ENCODE results near the gene PRDM2.
"Not testable (repeated sequence)": the region's sequence is repeated elsewhere in the genome, so short reads cannot be mapped to it uniquely, and the experiment has no call there.

The PRDM2 gene

GRCh38 chr1:13699510-13699909, 478 bp upstream of the PRDM2 start:
- no peak for DNase-seq (ENCODE audit: low read depth)

DNA sequence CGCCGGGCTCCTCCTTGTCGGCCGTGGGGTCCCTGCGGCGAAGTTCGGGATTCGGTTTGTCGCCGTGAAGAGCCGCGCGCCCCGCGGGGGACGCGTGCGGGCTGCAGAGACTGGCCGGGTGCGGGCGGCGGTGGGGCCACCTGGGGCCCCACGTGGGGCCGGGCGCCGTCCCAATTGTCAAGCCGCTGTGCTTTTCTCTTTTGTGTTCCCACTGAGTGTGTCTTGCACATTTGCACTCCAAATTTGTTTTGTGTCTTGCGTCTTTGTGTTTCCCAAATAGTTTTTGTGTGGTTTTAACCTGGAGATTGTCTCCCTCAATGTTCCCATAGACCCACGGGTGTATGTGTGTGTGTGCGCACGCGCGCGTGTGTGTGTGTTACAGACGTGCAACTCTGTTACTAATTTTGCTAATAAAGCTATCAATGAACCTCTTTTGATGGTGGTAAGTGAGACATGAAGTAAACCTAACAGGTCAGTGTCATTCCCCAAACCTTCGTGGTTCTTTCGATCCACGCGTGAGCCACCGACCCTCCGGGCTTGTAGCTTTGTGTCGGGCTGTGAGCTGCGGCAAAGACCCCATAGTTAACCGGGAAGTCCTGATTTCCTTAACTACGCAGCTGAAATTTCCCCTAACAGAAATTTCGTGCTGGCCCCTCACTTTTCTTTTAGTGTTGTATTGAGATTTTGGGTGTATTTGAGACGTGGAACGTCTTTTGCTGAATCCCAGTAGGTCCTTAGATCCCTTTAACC, 708 bp downstream of the PRDM2 start:
- peak; percentile 10 for DNase-seq (ENCODE audit: low read depth)

DNA sequence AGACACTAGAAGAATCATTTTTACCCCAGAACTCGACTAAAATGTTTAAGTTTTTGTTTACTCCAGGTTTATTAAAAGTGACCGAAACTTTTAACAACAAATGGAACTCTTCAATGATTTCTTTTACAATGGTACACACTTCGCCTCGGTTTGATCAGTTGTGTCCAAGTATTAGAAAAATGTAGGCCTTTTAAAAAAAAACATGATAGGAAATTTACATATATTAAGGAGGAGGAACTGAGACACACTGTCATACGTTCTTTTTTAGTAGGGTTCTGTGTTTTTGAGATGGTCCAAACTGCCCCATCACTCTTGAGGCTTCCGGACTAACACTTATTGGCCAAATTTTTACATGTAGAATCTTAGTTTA, 1.3 kb downstream of the PRDM2 start:
- no peak for DNase-seq (ENCODE audit: low read depth)

DNA sequence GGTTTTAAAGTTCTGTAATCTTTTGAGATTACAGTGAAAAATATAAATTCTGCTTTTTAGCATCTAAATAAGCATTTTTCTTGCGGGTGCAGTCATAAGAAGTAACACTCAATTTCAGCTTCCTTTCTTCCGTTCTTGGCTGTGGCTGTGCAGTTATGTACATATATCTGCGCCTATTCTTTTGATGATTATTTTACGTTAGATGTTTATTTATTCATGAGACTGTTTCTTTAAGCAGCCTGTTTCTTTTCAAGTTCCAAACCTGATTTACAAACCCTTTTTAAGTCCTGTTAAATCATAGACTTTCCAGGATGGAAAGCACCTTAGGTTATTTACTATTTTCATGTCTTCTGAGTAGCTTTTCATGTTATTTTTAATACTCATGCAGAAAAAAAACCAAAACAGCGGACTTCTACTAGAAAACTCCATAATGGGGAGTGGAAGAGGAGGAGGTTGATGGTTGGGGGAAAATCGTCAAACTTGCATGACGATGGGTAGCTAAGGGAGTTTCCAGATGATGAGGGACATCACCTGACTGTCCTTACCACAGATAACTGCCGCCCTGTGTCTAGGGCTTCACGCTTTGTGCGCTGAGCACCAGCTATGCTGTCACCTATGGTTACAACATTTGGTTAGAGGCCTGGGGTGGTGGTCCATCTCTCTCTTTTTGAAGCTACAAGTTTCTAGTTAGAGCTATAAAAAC, 2.6 kb downstream of the PRDM2 start:
- DNase-seq (ENCODE audit: low read depth), result peak; percentile 13

DNA sequence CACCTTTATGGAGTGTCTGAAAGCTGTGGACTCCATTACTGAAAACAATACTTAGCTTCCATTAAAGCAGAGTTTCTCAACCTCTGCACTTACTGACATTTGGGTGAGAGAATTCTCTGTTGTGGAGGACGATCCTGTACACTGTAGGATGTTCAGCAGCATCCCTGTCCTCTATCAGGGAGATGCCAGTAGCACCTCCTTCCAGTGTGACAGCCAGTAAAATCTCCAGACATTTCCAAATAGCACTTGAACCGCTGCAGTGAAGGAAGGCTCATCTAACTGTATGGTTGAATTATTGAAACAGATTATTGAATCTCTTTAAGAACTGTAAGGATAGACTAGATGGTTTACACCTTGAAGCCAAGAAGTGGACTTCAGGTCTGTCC, 3.1 kb downstream of the PRDM2 start:
- DNase-seq (ENCODE audit: low read depth), result no peak

DNA sequence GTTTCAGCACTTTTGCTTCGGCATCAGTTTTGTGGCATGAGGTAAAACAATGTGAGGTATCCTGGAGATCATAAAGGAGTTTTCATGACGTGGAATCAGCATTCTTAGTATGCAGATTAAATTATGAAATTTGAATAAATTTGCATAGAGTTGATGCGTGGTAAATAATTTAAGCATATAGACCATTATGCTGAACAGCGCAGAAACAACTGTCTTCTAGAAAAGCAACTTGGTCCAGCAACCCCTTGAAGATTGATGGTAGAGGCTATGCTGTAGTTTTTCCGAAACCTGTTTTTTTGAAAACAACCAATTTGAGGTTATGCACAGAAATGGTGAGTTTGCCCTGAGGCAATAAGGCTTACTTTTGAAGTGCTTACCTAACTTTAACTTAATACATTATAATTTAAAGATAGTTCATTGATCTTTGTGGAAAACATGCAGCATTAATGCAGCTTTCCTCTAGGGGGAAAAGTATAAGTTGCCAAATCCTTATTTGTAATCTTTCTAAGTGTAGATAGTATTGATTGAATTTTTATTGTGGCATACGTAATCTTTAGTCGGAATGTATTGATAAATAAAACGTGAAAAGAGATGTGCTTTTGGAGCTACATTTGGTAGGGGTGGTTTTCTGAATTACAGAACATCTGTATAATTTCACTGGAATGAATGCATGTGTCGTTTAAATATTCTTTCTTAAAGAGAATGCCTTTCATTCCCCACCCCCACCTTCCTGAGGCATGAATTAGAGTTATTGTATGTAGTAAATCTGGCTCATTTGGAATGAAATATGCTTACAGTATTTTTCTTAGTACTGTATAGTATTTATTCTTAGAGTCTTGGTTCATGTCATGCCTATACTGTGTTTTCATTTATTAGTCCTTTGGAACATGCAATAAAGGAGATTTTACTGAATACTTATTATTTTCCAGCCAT, 3.8 kb downstream of the PRDM2 start:
- no peak for DNase-seq (ENCODE audit: low read depth)

GRCh38 chr1:13706046-13706445, 6.1 kb downstream of the PRDM2 start:
- no peak for DNase-seq (ENCODE audit: low read depth)

- DNase-seq (ENCODE audit: low read depth), result no peak
These were observed 7.2 kb downstream of the PRDM2 start for GRCh38 chr1:13707164-13707563.

GRCh38 chr1:13708380-13708982, 8.5 kb downstream of the PRDM2 start:
- no peak for DNase-seq (ENCODE audit: low read depth)

- DNase-seq (ENCODE audit: low read depth), result no peak
These were observed 10.1 kb downstream of the PRDM2 start for GRCh38 chr1:13710086-13710485.

GRCh38 chr1:13714851-13715250, 14.9 kb downstream of the PRDM2 start:
- no peak for DNase-seq (ENCODE audit: low read depth)

DNA sequence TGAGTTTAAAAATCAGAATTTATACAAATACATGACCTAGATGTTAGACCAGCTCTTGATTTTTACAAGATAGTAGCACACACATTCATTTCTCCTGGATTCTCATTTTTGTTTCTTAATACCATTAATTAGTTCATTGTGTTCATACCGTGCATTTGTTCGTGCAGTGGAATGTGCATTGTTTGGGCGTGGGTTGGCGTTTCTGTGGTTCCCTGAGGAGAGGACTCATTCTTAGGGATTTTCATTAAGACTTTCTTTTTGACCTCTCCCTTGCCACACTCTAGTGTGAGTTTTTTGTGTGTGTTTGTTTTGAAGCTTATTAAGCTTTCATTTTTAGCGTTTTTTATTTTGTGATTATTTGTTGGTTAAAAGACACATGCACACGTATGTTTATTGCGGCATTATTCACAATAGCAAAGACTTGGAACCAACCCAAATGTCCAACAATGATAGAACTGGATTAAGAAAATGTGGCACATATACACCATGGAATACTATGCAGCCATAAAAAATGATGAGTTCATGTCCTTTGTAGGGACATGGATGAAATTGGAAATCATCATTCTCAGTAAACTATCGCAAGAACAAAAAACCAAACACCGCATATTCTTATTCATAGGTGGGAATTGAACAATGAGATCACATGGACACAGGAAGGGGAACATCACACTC, 15.8 kb downstream of the PRDM2 start:
- DNase-seq (ENCODE audit: low read depth), result not testable (repeated sequence)

DNA sequence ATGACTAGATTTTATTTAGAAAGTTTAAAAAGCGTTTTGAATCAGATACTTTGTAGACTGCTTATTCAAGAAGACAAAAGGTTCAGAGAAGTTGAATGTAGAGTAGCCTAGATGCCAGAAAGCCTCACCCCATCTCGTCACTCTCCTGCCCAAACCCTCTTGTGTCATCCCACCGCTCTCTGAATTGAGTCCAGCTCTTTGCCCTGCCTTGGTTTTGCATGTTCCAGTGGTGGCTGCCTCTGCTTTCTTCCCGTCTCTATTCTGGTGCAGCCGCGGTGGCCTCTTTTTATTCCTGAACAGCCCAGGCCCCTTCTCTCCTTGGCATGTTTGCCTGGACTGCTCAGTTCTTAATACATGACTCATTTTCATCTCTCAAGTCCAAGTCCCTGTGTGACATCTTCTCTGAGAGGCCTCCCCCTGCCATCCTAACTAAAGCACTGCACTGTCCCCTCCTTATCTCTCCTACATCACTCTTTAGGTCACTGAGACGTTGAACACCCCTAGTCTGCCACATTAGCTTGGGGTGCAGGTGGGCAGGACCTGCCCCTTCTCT, 22.9 kb downstream of the PRDM2 start:
- no peak for DNase-seq (ENCODE audit: low read depth)

DNA sequence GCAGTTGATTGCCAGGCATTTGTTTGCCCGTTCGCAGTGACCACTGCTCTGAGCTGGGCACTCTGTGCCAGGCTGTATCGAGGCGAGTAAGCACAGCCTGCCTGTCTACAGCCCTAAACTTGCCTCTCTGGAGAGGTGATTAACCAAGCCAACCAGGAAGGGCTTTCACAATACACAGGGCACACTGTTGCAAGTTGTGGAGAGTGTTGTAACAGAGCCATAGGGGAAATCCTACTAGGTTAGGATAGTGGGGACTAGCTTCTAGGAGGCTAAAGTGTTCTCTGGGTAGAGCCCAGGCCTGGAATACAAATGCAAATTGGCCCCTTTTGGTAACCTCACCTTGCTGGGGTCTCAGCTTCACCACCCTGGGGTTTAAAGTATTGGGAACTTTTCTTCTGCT, 23.8 kb downstream of the PRDM2 start:
- no peak for DNase-seq (ENCODE audit: low read depth)

GRCh38 chr1:13725714-13726175, 25.8 kb downstream of the PRDM2 start:
- DNase-seq (ENCODE audit: low read depth), result no peak

DNA sequence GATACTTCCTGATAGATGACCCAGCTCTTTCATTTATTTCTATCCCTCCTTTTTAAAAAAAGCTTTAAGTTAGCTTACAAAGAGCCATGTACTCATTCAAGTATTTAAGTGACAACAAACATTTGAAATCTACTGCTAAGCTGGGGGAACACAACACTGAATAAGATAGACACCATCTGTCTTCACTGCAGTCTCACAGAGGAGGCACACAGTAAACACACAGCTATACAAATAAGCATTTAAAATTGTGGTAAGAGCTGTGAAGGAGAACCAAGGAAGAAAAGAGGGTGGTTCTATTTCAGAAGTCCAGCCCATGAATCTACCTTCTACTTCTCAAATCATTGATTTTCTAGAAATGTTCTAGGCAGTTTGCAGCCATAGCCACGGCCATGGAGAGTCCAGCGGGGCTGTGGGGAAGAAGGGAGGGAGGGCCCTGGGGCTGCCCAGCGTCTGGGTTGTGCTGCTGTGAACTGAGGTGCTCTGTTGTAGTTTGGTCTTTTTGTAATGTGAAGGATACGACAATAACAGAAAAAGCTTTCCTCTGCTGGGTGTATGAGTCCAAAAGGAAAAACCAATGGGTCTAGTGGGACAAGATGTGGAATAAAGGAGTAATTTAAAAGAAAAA, 28.2 kb downstream of the PRDM2 start:
- DNase-seq (ENCODE audit: low read depth), result no peak

GRCh38 chr1:13730291-13730690, 30.3 kb downstream of the PRDM2 start:
- DNase-seq (ENCODE audit: low read depth), result no peak

DNA sequence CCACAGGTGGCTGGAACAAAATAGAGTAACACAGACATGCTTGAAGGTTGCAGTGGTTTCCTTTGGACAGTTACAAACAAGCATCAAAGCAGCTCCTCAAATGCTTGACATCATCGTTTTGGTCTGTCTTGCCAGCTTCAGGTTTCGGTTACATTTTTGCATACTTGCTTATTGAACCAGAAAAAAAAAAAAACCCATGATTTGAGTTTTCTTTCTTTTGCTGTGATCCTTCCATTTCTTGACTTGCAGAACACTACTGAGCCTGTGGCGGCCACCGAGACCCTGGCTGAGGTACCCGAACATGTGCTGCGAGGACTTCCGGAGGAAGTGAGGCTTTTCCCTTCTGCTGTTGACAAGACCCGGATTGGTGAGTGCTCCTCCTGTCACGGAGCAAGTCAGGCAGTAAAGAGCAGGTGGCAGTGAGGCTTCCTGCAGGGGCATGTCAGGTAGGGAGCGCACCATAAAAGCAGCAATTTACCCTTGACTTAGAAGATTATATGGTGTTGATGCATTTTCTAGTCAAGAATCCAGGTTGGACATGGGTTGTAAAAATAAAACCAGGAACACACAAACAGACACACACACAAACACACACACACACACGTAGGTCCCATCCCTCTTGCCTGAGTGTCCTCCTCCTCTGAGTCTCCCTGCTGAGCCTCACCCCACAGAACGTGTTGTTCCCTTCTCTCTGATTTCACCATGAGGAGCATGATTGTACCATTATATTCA, 30.9 kb downstream of the PRDM2 start:
- DNase-seq (ENCODE audit: low read depth), result peak; percentile 53

DNA sequence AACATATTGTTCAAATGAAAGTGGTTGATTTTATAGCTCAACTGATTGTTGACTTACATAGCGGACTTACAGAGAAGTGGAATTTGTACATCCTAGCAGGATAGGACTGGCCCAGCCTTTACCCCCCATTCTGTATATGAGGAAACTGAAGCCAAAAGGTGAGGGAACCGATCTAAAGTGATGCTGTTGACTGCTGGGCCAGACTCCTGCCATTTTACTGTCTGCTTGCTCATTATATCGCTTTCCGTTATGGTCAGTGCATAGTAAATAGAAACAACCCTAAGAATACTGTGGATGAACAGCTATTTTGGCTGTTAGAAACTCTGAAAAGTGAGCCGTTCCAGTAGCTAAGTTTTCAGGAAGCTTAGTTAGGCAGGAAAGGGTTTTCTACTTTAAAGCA, 31.9 kb downstream of the PRDM2 start:
- DNase-seq (ENCODE audit: low read depth), result no peak

Data from stimulated activated CD8-positive, alpha-beta memory T cell treated with anti-CD3 and anti-CD28 coated beads, Interleukin-7, amount 100 ng/mL, for 24 hours (primary cell).